ENCODE results near the gene AKAP11. TPM values are rescaled to one million over a fixed set of nuclear protein-coding genes. Genes with fewer than 3 reads are reported as not detected.
A peak's percentile ranks its signal among the peaks of the same experiment; 100 is the strongest.

Gene AKAP11
- total and polyA plus RNA-seq, 9 of the 15 experiments (the other 6 are each of a cell fraction or from before 2014, with no cell fraction given) = 2.2 to 31.3 (median 10.9) TPM

GRCh38 chr13:42274386-42275097, 2.6 kb downstream of the AKAP11 start (continued):
- TF ChIP-seq ZNF318 (IDR thresholded peaks at IDR 0.05; ENCODE audit: borderline replicate concordance in 1 of 2, low read depth in 1 of 2) = no peak
- no peak for TF ChIP-seq ZNF121 (CRISPR knock-in tag; conservative IDR thresholded peaks at IDR 0.05)
- TF ChIP-seq ZNF583 (CRISPR knock-in tag; IDR thresholded peaks at IDR 0.05) = no peak
- TF ChIP-seq HCFC1 (IDR thresholded peaks at IDR 0.05; ENCODE audit: low read depth, low read length) = no peak
- TF ChIP-seq IRF9 (tag; IDR thresholded peaks at IDR 0.05) = no peak
- no peak for TF ChIP-seq TSHZ1 (CRISPR knock-in tag; IDR thresholded peaks at IDR 0.05)
- no peak for TF ChIP-seq ZBED1 (IDR thresholded peaks at IDR 0.05)
- TF ChIP-seq CBX5 (IDR thresholded peaks at IDR 0.05; ENCODE audit: borderline replicate concordance, low read depth) = no peak
- TF ChIP-seq ATF1 (CRISPR knock-in tag; IDR thresholded peaks at IDR 0.05) = no peak
- TF ChIP-seq ATF1 (tag; IDR thresholded peaks at IDR 0.05) = no peak
- TF ChIP-seq L3MBTL2 (IDR thresholded peaks at IDR 0.05) = peak; percentile 7; the same call in 1 of the 2 replicates
- TF ChIP-seq ZNF586 (CRISPR knock-in tag; conservative IDR thresholded peaks at IDR 0.05) = no peak
- no peak for TF ChIP-seq CBFA2T2 (conservative IDR thresholded peaks at IDR 0.05)
- TF ChIP-seq CBFB (CRISPR knock-in tag; IDR thresholded peaks at IDR 0.05) = no peak
- no peak for TF ChIP-seq CREB3L1 (IDR thresholded peaks at IDR 0.05; ENCODE audit: borderline replicate concordance, low read depth)

Measured in K562 (cell line).